Activated T-cell treated with anti-CD3 and anti-CD28 coated beads, Interleukin-2, amount 50 U/mL, for 4 hours (primary cell): ENCODE measurements around the gene ANXA8L1. TPM values are rescaled to one million over a fixed set of nuclear protein-coding genes. Genes with fewer than 3 reads are reported as not detected.
"Not testable (repeated sequence)": the region's sequence is repeated elsewhere in the genome, so short reads cannot be mapped to it uniquely, and the experiment has no call there.

ENCODE experiments used
- ATAC-seq, 2 donors: fragments of 200-7000 bp; cut with Tn5 transposase; one replicate each; pipeline ENCODE4 v1.10.0; 2021
- DNase-seq: peaks from one replicate; pipeline ENCODE4 v3.0.0-alpha.2; 2020
- H3K27me3 Mint-ChIP-seq: one replicate; pipeline ENCODE4 v1.8.0; 2021; ENCODE audit warnings: low read depth, mixed read lengths
- H3K36me3 Mint-ChIP-seq: one replicate; pipeline ENCODE4 v1.8.0; 2022; ENCODE audit warnings: mixed read lengths; ENCODE audit not compliant: insufficient read depth
- H3K4me1 Mint-ChIP-seq: one replicate; pipeline ENCODE4 v1.8.0; 2021; ENCODE audit warnings: low read depth, mixed read lengths
- H3K4me3 Mint-ChIP-seq: one replicate; pipeline ENCODE4 v1.8.0; 2021; ENCODE audit warnings: mild to moderate bottlenecking, moderate library complexity, mixed read lengths
- H3K9me3 Mint-ChIP-seq: one replicate; pipeline ENCODE4 v1.8.0; 2021; ENCODE audit warnings: mixed read lengths
- total RNA-seq, 3 donors: library from RNA; stranded (reverse); gene quantifications; one replicate each; pipeline ENCODE4 v1.2.1, GENCODE V29; 2021

ANXA8L1 gene
- total RNA-seq, 3 donors from 2014 or later, result not detected

DNA sequence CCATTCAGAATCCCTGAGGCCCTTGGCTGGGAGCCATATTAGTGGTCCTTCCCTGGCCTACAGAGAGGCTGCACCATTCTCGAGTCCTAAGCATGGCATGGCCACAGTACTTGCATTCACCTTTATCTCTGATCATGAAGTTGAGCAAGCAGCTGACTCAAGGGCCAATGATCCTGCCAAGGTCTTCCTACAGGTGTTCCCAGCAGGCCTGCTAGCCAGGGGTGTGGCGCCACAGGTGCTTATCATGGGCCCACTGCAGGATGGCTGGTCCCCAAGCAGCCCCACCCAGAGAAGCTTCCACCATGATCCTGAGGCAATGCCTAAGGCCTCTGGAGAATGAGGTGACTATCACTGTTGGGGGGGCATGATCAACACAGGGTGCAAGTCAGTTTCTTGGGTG, 48.0 kb downstream of the ANXA8L1 start:
- H3K4me3 Mint-ChIP-seq, H3K9me3 Mint-ChIP-seq, H3K27me3 Mint-ChIP-seq, H3K36me3 Mint-ChIP-seq, ATAC-seq, H3K4me1 Mint-ChIP-seq, DNase-seq: not testable (repeated sequence)

DNA sequence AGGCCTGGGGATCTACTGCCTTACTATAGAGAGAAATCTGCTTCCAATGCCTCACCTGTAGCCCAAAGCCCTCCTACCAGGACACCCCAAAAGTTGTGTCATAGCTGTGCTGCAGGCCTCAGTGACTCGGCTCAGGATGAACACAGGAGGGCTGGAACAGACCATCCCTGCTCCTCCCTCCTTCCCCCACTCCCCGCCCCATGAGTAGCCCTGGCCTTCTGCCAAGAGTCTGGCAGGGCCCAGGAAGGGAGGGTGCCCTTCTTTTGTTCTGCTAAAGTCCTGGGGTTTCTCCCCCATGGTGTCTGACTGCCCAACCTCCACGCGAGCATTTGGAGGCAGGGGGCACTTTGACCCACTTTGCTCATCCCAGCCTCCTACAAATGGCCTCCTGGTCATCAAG, 65.4 kb downstream of the ANXA8L1 start:
- not testable (repeated sequence) for H3K4me3 Mint-ChIP-seq, H3K36me3 Mint-ChIP-seq, H3K9me3 Mint-ChIP-seq, DNase-seq, H3K27me3 Mint-ChIP-seq, ATAC-seq, H3K4me1 Mint-ChIP-seq

Other genes with a start within 250 kb of the ANXA8L1 start
- gene ANTXRL, start 88.8 kb upstream of the ANXA8L1 start, total RNA-seq, result not detected
- gene NPY4R, start 90.2 kb downstream of the ANXA8L1 start, total RNA-seq, result not detected
- gene GPRIN2, start 180.9 kb downstream of the ANXA8L1 start, total RNA-seq, result not detected
- under 1 TPM; 0.46 to 0.66 (median 0.53) TPM for gene SYT15, start 203.4 kb downstream of the ANXA8L1 start, total RNA-seq